ENCODE data around the gene SPX.

GRCh38 chr12:21561158-21561557 lies 35.1 kb downstream of the SPX start:
- no peak for TF ChIP-seq EP300 (IDR thresholded peaks at IDR 0.05)
- TF ChIP-seq, protein P1, sequence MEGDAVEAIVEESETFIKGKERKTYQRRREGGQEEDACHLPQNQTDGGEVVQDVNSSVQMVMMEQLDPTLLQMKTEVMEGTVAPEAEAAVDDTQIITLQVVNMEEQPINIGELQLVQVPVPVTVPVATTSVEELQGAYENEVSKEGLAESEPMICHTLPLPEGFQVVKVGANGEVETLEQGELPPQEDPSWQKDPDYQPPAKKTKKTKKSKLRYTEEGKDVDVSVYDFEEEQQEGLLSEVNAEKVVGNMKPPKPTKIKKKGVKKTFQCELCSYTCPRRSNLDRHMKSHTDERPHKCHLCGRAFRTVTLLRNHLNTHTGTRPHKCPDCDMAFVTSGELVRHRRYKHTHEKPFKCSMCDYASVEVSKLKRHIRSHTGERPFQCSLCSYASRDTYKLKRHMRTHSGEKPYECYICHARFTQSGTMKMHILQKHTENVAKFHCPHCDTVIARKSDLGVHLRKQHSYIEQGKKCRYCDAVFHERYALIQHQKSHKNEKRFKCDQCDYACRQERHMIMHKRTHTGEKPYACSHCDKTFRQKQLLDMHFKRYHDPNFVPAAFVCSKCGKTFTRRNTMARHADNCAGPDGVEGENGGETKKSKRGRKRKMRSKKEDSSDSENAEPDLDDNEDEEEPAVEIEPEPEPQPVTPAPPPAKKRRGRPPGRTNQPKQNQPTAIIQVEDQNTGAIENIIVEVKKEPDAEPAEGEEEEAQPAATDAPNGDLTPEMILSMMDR (IDR thresholded peaks at IDR 0.05): no peak
- no peak for TF ChIP-seq POLR2A (IDR thresholded peaks at IDR 0.05)
- no peak for TF ChIP-seq POLR2AphosphoS5 (IDR thresholded peaks at IDR 0.05)

Measured in suprapubic skin (tissue), 4 donors.